Stimulated activated CD4-positive, alpha-beta T cell treated with anti-CD3 and anti-CD28 coated beads, Interleukin-2, amount 100 ng/mL, for 48 hours (primary cell): Measurements from ENCODE around the gene LRRC36.

Experiments
- DNase-seq, 2 donors: peaks; one replicate each; pipeline ENCODE4 v3.0.0-alpha.2; 2020

Gene LRRC36

GRCh38 chr16:67391424-67392300 is 65.0 kb downstream of the LRRC36 start:
- no peak for DNase-seq

GRCh38 chr16:67392301-67393059 is 65.9 kb downstream of the LRRC36 start:
- DNase-seq = no peak

- DNase-seq = peak in 1 of 2 donors; percentile 36
These were observed 66.6 kb downstream of the LRRC36 start, which contains the start of gene TPPP3 for GRCh38 chr16:67393111-67393787. Gene TPPP3 (minus strand): TSS chr16:67393498. CDS start chr16:67391111, 2,387 bp downstream.

GRCh38 chr16:67393788-67394154 is 67.2 kb downstream of the LRRC36 start:
- no peak for DNase-seq

- DNase-seq = no peak
These were observed 67.8 kb downstream of the LRRC36 start for GRCh38 chr16:67394155-67395104.

GRCh38 chr16:67395105-67395457 is 68.5 kb downstream of the LRRC36 start:
- DNase-seq = no peak

- no peak for DNase-seq
These were observed 69.0 kb downstream of the LRRC36 start for GRCh38 chr16:67395458-67396158.

- DNase-seq = no peak
These were observed 69.8 kb downstream of the LRRC36 start for GRCh38 chr16:67396159-67397035.

- DNase-seq = no peak
These were observed 70.6 kb downstream of the LRRC36 start for GRCh38 chr16:67397036-67397801.

GRCh38 chr16:67397812-67398545 is 71.4 kb downstream of the LRRC36 start:
- no peak for DNase-seq

GRCh38 chr16:67398546-67399217 is 72.1 kb downstream of the LRRC36 start:
- no peak for DNase-seq

- DNase-seq = peak; percentile 41 to 62
These were observed 72.7 kb downstream of the LRRC36 start for GRCh38 chr16:67399218-67399733.

- DNase-seq = no peak
These were observed 73.4 kb downstream of the LRRC36 start for GRCh38 chr16:67399749-67400704.

GRCh38 chr16:67400901-67401300 is 74.3 kb downstream of the LRRC36 start:
- DNase-seq = no peak

- no peak for DNase-seq
These were observed 77.5 kb downstream of the LRRC36 start for GRCh38 chr16:67403976-67404555.

- no peak for DNase-seq
These were observed 78.2 kb downstream of the LRRC36 start for GRCh38 chr16:67404740-67405226.
